ENCODE measurements around the gene SH2D3C.
A peak's percentile ranks its signal among the peaks of the same experiment; 100 is the strongest.

The SH2D3C gene

DNA sequence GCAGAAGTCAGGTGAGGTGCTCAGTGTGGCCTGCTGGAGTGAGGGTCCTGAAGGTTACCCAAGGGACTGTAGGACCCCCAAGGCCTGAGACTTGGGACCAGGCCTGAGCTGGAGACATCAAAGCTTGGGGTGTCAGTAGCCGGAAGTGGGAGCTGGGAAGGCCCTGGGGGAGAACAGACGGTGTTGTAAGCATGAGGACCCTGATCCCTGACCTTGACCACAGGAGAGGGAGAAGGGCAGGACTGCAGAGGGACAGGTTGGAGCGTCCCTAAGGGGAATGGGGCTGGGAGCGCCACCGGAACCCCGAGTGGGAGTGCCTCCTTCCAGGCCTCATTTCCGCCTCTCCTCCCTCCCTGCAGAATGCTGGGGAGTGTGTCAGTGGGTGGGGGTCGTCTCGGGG is 62.1 kb downstream of the SH2D3C start:
- DNase-seq = no peak

DNA sequence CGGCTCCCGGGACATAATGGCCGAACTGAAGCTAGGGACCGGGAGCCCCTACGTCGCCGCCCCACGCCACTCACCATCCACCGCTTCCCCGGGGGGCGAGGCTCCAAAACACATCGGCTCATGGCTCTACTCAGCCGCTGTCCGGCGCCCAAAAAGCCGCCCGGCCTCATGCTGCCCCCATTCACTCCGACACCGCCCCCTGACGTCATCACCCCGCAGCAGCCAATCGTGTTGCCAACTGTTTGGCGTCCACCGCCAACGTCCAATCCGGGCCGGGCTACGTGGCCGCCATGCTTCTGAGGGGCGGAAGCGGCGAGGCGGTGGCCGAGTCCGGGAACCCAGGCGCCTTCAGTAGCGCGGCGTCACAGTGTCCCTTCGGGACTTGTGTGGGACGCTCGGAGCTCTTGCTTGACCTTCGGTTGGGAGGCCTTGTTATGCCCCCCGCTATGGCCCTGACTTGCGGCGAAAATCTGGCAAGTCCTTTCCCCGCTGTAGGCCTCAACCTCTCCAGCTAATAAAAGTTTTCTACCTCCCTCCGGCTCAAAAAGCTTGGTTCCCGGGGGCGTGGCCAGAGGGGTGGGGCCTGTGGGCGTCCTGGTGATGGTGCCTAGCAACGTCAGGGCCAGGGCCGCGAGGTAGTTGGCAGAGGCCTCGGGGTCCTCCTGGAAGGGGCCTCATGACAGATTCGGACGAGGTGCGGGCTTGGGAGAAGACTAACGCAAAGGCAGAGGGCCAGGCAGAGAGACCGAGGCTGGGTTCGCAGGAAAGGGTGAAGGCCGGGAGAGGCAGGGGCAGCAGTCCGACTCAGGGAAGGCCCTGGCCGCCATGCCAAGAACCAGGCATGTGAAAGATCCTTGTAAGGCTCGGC is 62.8 kb downstream of the SH2D3C start, which contains the start of the genes PTRH1 and TTC16:
TSS of gene PTRH1 (minus strand) at position 194 of the 868 bp plus-strand sequence. CDS start at position 170, 24 bp downstream.
TSS of gene TTC16 (plus strand) at position 610 of the 868 bp plus-strand sequence. CDS start at position 677, 67 bp downstream.
- DNase-seq = peak; percentile 96

DNA sequence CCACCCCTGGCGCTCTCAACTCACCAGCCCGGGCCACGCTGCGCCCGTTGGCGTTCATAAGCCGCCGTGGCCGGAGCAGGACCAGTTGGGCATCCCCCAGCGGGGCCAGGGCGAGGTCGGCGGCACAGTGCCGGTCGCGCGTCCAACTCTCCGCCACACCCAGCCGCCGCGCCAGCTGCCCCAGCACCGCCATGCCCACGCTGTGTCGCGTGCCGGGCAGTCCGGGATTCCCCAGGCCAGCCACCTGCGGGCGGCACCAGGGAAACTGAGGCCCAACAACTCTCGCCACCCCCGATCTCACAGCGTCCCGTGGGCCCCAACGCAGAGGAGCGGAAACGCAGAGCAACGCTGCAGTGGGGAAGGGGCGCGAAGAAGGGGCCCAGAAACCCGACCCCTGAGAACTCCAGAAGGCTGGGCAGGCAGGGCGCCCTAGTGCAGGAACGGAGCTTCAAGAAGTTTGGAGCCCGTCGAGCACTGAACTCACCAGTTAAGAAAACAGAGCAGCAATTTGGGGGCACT is 63.5 kb downstream of the SH2D3C start:
- no peak for DNase-seq

DNA sequence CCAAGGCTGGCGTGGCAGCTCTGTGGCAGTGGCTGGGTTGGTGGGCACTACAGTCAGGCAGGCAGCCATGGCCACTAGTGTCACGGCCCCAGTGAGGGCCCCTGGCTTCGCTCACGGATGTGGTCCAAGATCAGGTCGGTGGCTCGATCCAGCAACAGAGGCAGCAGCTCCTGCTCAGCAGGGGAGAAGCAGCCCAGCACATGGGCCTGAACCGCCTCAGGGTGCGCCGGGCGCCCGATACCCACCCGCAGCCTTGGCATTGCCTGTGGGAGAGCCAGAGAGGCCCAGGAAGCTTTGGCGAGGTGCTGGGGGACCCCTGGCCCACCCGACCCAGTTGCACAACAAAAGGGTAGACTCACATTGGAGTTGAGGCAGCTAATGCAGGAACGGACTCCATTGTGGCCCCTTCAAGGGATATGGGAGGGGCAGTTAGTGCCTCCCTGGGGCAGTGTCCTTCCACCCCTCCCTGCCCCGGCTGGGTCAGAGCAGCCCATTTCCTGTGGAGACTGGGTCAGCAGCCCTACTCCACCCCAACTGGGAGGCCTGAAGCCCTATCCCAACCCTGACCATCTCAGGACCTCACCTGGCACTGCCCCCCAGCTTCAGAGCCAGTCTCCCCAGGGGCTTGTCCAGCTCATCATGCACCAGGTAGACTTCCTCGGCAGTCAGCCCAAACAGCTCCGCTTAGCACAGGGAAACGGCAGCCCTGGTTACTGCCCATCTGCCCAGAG is 64.3 kb downstream of the SH2D3C start:
- DNase-seq = no peak

DNA sequence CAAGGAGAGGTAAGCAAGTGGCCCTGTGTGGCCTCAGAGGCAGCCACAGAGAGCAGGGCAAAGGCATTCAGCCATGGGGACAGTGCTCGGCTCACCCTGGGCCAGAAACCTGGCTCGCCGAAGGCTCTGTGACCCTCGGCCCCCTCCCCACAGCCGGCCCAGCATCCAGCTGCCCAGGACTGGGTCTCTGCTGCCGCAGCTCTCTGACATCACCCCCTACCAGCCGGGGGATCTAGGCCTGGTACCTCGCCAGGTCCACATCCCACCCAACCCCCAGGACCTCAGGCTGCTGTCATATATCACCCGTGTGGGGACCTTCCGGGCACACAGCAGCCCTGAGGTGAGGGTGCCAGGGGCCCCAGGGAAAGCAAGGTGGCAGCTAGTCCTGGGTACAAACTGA is 65.6 kb downstream of the SH2D3C start:
- no peak for DNase-seq

DNA sequence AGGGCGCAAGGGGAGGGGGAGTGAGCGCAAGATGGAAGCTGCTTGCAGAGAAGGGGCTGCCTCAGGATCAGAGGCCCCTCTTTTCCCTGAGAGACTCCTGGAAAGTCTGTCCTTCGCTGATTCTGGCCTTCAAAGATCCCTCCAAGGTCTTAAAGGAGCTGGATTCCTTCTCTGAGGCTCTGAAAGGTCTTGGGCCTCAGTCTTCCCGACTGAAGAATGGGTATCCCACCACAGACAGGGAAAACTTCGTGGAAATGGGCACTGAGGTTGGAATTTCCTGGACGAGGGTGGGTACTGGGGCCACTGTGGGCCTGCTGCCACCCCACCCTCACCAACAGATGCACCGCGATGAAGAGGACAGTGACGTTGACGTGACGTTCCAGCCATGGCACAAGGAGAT is 66.1 kb downstream of the SH2D3C start:
- no peak for DNase-seq

DNA sequence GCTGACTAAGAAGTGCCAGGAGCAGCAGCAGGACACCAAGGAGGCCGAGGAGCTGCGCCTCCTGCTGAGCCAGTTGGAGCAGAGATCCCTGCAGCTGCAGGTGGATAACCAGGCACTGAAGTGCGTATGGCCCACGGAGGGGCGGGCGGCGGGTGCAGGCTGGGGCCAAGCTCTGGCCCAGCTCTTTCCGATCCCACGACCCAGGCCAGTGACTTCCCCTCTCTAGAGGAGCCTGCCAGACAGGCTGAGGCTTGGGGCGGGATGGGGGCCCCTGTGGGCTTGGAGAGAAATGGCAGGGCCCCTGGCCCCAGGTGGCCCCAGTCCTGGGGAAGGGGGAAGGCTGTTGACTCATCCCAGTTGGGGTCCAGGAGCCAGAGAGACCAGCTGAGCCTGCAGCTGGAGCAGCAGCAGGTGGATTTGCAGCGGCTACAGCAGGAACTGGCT is 66.6 kb downstream of the SH2D3C start:
- DNase-seq = no peak

DNA sequence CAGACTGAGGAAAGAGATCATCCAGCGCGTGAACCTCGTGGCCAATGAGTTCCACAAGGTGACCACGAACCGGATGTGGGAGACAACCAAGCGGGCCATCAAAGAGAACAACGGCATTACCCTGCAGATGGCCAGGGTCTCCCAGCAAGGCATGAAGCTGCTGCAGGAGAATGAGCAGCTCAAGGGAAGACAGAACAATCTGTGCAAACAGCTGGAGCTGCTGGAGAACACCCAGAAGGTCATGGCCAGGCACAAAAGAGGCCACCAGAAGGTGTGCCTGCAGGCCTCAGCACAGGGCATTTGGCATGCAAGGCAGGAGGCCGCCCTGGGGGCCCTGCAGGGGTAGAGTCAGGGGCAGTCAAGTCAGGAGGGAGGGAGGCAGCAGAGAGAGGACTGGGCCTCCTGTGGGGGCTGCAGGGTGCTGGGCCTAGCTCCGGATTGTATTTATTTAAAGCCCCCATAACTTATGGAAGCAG is 67.2 kb downstream of the SH2D3C start:
- peak; percentile 27 for DNase-seq

DNA sequence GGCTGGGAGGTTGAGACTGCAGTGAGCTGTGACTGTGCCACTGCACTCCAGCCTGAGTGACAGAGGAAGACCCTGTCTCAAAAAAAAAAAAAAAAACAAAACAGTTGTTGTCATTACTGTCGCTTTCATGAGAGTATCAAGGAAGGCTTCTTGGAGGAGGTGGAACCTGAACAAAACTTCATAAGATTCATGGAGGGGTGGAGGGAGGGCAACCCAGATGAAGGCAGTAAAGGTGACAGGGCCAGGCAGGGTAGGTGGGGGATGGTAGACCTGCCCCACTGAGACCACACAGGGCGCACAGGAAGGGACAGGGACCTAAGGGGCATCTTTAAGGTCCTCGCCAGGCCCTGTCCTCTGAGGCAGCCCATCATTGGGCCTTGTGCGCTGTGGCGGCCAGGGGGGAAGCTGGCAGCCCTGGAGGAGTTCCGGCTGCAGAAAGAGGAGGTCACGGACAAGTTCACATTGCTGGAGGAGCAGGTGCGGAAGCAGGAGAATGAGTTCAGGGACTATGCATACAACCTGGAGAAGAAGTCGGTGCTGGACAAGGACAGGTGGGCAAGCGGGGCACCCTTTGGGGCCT is 68.2 kb downstream of the SH2D3C start:
- no peak for DNase-seq

DNA sequence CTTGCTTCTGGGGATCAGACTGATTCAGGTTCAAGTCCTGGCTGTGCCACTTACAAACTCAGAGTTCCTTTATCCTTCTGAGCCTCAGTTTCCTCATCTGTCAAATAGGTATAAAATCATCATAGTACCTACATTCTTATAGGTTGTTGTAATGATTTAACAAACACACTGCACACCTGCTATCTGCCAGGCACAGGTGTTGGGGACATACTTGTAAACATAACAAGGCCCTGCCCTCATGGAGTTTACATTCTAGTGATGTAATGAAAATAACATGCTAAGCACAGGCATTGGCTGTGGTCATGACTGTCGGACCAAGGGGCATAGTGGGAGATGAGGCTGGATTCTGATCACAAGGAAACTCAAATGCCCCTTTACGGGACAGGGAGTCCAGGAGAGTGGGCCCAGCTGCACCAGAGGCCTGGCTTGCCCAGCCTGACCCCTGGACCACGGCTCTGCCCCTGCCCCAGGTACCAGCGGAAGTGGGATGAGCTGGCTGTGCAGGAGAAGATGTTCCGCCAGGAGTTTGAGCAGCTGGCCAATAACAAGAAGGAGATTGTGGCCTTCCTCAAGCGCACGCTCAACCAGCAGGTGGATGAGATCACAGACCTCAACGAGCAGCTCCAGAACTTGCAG is 69.4 kb downstream of the SH2D3C start:
- no peak for DNase-seq

DNA sequence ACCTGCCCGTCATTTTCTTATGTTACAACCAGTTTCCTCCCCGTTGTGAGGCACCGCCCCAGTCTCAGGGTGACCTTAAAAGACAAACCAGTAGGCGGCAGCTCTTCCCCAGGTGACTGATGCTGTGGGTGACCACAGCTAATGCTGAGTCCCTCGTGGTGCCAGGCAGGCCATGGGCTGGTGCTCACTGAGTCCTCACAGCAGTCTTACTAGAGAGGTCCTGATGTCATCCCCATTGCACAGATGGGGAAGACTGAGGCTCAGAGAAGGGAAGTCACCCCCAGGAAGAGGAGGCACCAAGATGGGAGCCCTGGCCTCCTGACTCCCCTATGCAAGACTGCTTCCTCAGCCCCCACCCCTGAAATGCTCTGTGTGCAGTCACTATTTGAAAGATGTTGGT is 70.7 kb downstream of the SH2D3C start:
- peak; percentile 76 for DNase-seq

DNA sequence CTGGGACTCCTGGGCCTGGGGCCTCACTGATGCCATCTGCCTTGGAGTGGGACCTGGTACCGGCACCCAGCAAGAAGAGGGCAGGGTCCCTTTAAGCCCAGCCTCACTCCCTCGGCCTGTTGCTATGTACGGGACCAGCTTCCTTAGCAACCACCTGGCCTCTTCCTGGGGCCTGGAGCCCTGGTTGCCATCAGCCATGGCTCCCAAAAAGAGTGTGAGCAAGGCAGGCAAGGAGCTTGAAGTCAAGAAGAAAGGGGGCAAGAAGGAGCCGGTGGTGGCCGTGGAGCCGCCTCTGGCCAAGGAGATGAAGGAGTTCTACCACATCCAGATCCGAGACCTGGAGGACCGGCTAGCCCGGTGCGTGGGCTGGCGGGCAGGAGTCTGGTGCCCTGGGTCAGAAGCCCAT is 71.6 kb downstream of the SH2D3C start, which contains the start of gene CFAP157:
TSS of gene CFAP157 (plus strand) at position 153 of the 406 bp plus-strand sequence. CDS start at position 197, 44 bp downstream.
- no peak for DNase-seq

DNA sequence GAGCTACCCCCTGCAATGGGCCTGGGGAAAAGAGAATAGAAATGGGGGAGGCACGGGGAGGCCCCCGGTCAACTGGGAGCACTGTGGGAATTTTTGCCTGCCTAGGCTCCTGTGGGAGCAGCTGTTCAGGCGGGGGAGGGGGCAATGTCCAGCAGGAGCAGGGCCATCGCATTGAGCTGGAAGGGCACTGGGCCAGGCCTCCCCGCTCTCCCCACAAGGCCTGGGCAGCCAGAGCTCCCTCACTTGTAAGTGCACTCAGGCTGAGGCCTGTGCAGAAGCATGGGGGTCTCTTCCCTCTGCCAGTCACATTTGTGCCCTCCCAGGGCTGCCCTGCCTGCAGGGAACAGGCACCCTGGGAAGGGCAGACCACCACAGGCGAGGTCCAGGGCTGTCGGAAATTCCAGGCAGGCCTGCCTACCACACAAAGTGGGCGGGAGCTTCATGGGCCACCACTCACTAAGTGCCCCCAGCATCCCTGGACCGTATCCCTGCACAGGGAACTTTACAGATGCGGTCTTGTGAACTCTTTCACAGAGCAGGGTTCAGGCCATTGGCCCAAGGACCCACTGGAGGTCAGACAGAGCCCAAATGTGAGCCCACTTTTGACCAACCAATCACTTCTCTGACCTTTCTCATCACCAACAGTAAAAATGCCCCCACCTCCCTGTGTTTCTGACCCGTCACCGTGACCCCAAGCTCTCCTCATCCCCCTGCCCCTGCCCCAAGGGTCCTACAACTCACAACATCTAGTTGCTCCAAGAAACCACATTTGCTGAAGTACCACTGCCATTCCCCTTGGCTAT is 72.7 kb downstream of the SH2D3C start:
- DNase-seq = no peak

DNA sequence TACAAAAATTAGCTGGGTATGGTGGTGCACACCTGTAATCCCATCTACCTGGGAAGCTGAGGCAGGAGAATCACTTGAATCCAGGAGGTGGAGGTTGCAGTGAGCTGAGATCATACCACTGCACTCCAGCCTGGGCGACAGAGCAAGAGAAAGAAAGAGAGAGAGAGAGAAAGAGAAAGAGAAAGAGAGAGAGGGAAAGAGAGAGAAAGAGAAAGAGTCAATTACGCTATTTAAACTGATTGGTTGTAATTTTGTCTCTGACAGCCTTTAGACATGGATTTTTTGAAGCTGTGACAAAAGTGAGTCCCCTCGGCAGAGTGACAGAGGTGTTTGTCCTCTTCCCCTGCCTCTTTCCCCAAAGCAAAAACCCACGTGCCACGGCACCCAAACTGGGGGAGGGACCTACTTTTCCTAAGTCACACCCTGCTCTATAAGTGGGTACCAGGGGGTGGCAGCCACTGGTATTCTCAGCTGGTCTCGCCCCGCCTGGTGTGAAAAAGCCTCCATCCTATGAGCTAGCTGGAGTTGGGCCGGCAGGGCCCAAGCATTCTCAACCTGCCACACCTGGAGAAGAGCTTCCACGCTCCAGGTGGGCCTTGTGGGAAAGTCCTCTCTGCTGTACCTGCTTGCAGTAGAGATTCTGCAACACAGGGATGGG is 75.0 kb downstream of the SH2D3C start:
- DNase-seq = no peak

DNA sequence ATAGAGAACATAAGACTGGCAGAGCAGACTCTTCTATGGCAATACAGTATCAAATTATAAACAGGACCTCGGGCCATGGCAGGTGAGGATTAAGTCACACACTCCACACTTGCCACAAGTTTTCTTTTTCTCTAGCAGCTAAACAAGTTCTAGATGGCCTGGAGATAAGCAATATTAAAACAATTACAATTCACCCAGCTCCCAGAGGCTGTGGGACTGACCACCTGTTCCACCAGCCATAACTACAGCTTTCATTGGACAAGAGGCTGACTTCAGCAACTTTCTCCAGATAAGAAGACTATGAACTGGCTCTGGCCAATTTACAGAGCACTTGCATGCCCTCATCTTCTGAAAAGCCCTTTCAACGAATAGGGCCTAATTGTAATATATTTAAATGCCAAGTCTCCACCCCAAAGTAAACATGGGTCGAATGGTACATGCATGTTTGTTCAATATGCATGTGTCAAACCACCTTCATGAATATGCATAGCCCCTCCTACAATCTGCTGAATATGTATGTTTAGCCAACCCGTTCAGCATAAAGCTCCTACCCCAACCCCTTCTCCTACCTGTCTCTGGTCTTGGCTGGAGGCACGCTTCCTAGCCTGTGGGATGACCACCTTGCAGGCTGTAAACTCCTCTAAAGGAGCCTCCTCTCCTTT is 77.7 kb downstream of the SH2D3C start:
- no peak for DNase-seq

DNA sequence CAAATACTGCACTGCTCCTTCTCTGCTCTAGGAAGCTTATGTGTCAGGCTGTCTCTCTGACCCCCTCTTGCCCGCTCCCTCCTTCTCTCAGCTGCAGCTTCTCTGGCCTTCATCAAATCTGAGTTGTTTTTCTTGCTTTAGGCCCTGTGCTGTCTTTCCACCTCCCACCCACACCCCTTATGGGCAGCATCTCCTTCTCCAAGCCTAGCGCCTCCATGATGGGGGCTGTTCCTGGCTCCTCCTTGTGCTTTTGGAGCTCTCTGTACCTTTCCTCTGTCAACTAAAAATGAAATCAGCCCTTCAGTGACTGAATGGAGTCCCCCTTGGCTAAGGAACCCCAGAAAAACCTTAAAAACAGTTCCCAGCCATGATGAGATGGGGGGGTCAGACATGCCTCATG is 78.3 kb downstream of the SH2D3C start:
- no peak for DNase-seq

DNA sequence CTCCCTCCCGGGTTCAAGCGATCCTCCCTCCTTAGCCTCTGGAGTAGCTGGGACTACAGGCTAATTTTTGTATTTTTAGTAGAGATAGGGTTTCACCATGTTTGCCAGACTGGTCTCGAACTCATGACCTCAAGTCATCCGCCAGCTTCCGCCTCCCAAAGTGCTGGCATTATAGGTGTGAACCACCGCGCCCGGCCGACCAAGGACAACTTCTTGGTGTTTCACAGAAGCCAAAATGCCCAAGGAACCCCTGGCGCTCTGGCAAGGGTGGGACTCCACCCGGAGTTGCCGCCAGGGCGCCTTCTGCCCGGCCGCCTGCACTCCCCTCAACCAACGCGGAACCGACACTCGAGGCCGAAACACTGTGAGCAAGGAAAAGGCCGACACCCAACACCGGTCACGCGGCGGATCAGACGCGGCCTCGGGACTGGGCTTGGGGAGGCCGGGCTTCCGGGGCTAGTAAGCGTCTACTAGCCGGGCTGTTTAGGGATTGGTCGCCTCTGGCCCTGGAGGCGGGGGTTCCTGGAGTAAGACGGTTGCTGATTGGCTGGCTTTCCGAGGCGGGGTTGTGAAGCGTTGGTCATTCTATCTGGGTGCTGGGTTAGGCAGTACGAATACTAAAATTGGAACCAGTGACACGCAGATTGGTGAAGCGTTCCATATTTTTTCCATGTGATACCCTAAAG is 79.3 kb downstream of the SH2D3C start:
- peak; percentile 92 for DNase-seq

DNA sequence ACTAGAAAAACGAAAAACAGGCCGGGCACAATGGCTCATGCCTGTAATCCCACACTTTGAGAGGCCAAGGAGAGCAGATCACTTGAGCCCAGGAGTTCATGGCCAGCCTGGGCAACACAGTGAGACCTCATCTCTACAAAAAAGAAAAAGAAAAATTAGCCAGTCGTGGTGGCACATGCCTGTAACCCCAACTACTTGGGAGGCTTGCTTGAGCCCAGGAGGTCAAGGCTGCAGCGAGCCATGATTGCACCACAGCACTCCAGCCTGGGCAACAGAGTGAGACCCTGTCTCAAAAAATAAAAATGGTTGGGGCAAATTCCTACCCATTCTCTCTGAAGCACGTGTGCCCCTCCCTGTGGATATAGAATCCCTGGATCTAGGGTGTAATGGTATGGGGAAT is 80.1 kb downstream of the SH2D3C start:
- DNase-seq = no peak

DNA sequence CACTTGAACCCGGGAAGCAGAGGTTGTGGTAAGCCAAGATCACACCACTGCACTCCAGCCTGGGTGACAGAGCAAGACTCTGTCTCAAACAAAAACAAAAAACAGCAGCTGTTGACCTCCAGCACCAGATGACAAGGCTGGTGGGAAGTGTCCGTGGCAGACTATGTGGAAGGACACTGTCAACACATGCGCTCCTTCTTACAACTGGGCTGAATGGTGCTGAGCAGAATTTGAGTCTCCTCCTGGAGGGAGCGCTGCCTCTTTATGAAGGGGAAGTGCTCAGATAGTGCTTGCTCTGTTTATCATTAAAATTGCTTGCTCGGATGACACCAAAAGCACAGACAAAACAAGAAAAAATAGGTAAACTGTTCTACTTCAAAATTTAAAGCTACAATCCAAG is 80.9 kb downstream of the SH2D3C start:
- no peak for DNase-seq

All from CD4-positive, alpha-beta T cell treated with Interleukin-21 for 1 hour (primary cell).